Limb (tissue), 2 donors: ENCODE results near the gene IL17REL.
"Not testable (repeated sequence)": the region's sequence is repeated elsewhere in the genome, so short reads cannot be mapped to it uniquely, and the experiment has no call there.

Experiments
- DNase-seq, 2 donors: peaks; one replicate each; pipeline ENCODE4 v3.0.0-alpha.2; 2016; ENCODE audit errors: extremely low spot score in 2 of 2

Gene IL17REL

GRCh38 chr22:49948116-49948957, 64.2 kb downstream of the IL17REL start:
- DNase-seq, result no peak

- no peak for DNase-seq
These were observed 65.3 kb downstream of the IL17REL start for GRCh38 chr22:49947296-49947622.

GRCh38 chr22:49946612-49947295, 65.8 kb downstream of the IL17REL start:
- DNase-seq, result no peak

GRCh38 chr22:49945042-49945794, 67.3 kb downstream of the IL17REL start:
- not testable (repeated sequence) for DNase-seq
